GM23338 (cell line): Measurements from ENCODE around the gene ZNF74.

ENCODE experiments used
- CREB1 ChIP-seq: fragments of 250-450 bp; sonication (Bioruptor Pico); IDR thresholded peaks from 2 replicates; pipeline ENCODE4 v1.5.0; 2020; ENCODE audit warnings: low read depth, mild to moderate bottlenecking, moderate library complexity
- EZH2 ChIP-seq: fragments of 200-600 bp; sonication (generic); IDR thresholded peaks from one replicate; pipeline ENCODE4 v1.8.0; 2017; ENCODE audit warnings: antibody characterized with exemption, mild to moderate bottlenecking, low read depth; ENCODE audit not compliant: unreplicated experiment
- EZH2phosphoT487 ChIP-seq: fragments of 200-600 bp; sonication (generic); IDR thresholded peaks from one replicate; pipeline ENCODE4 v1.8.1; 2018; ENCODE audit warnings: antibody characterized with exemption; ENCODE audit not compliant: unreplicated experiment
- JUNB ChIP-seq: IDR thresholded peaks from one replicate; pipeline ENCODE4 v1.6.1; 2016; ENCODE audit warnings: antibody characterized with exemption; ENCODE audit not compliant: unreplicated experiment
- NANOG ChIP-seq: IDR thresholded peaks from 2 replicates; pipeline ENCODE4 v1.6.1; 2016; ENCODE audit warnings: antibody characterized with exemption, borderline replicate concordance
- POLR2AphosphoS5 ChIP-seq: IDR thresholded peaks from 2 replicates; pipeline ENCODE4 v1.6.1; 2016; ENCODE audit warnings: antibody characterized with exemption, low read depth
- ZNF331 ChIP-seq: fragments of 250-450 bp; sonication (Bioruptor Pico); IDR thresholded peaks from 2 replicates; pipeline ENCODE4 v1.5.0; 2020; ENCODE audit warnings: low read depth, mild to moderate bottlenecking, moderate library complexity
- TF ChIP-seq, protein P1 (sequence below), 2 experiments: fragments of 200-600 bp in 1 of 2; sonication (generic) in 1 of 2; conservative IDR thresholded peaks; 2 replicates each; pipeline versions ENCODE4 v1.5.1 to v1.6.1; 2016 to 2017; ENCODE audit warnings: antibody characterized with exemption in 2 of 2, low read depth in 2 of 2, mild to moderate bottlenecking in 2 of 2, moderate library complexity in 1 of 2
- TF ChIP-seq, protein P2 (sequence below): IDR thresholded peaks from one replicate; pipeline ENCODE4 v1.6.1; 2018; ENCODE audit warnings: antibody characterized with exemption; ENCODE audit not compliant: unreplicated experiment
- TF ChIP-seq, protein P3 (sequence below): IDR thresholded peaks from 2 replicates; pipeline ENCODE4 v1.6.1; 2016; ENCODE audit warnings: antibody characterized with exemption
- TF ChIP-seq, protein P4 (sequence below): fragments of 250-450 bp; sonication (Bioruptor Pico); IDR thresholded peaks from 2 replicates; pipeline ENCODE4 v1.5.0; 2020; ENCODE audit warnings: mild to moderate bottlenecking, moderate library complexity

DNA sequence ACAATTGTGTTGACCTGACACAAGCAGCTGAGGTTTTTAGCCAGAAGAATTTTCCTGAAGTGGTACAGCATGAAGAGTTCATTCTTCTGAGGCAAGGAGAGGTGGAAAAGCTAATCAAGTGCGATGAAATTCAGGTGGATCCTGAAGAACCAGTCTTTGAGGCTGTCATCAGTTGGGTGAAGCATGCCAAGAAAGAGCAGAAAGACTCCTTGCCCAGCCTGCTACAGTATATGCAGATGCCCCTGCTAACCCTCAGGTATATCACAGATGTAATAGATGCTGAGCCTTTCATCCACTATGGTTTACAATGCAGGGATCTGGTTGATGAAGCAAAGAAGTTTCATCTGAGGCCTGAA lies 56.6 kb downstream of the ZNF74 start:
- TF ChIP-seq CREB1 (CRISPR knock-in tag) (no peak), EZH2phosphoT487 (no peak), EZH2 (no peak), JUNB (no peak), POLR2AphosphoS5 (no peak), NANOG (no peak), ZNF331 (CRISPR knock-in tag) (no peak)
- TF ChIP-seq, protein P1, sequence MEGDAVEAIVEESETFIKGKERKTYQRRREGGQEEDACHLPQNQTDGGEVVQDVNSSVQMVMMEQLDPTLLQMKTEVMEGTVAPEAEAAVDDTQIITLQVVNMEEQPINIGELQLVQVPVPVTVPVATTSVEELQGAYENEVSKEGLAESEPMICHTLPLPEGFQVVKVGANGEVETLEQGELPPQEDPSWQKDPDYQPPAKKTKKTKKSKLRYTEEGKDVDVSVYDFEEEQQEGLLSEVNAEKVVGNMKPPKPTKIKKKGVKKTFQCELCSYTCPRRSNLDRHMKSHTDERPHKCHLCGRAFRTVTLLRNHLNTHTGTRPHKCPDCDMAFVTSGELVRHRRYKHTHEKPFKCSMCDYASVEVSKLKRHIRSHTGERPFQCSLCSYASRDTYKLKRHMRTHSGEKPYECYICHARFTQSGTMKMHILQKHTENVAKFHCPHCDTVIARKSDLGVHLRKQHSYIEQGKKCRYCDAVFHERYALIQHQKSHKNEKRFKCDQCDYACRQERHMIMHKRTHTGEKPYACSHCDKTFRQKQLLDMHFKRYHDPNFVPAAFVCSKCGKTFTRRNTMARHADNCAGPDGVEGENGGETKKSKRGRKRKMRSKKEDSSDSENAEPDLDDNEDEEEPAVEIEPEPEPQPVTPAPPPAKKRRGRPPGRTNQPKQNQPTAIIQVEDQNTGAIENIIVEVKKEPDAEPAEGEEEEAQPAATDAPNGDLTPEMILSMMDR (conservative IDR thresholded peaks at IDR 0.05; ENCODE audit: low read depth in 2 of 2), result no peak
- TF ChIP-seq, protein P2, sequence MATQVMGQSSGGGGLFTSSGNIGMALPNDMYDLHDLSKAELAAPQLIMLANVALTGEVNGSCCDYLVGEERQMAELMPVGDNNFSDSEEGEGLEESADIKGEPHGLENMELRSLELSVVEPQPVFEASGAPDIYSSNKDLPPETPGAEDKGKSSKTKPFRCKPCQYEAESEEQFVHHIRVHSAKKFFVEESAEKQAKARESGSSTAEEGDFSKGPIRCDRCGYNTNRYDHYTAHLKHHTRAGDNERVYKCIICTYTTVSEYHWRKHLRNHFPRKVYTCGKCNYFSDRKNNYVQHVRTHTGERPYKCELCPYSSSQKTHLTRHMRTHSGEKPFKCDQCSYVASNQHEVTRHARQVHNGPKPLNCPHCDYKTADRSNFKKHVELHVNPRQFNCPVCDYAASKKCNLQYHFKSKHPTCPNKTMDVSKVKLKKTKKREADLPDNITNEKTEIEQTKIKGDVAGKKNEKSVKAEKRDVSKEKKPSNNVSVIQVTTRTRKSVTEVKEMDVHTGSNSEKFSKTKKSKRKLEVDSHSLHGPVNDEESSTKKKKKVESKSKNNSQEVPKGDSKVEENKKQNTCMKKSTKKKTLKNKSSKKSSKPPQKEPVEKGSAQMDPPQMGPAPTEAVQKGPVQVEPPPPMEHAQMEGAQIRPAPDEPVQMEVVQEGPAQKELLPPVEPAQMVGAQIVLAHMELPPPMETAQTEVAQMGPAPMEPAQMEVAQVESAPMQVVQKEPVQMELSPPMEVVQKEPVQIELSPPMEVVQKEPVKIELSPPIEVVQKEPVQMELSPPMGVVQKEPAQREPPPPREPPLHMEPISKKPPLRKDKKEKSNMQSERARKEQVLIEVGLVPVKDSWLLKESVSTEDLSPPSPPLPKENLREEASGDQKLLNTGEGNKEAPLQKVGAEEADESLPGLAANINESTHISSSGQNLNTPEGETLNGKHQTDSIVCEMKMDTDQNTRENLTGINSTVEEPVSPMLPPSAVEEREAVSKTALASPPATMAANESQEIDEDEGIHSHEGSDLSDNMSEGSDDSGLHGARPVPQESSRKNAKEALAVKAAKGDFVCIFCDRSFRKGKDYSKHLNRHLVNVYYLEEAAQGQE, result no peak
- TF ChIP-seq, protein P3, sequence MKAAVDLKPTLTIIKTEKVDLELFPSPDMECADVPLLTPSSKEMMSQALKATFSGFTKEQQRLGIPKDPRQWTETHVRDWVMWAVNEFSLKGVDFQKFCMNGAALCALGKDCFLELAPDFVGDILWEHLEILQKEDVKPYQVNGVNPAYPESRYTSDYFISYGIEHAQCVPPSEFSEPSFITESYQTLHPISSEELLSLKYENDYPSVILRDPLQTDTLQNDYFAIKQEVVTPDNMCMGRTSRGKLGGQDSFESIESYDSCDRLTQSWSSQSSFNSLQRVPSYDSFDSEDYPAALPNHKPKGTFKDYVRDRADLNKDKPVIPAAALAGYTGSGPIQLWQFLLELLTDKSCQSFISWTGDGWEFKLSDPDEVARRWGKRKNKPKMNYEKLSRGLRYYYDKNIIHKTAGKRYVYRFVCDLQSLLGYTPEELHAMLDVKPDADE, result no peak
- TF ChIP-seq, protein P4, sequence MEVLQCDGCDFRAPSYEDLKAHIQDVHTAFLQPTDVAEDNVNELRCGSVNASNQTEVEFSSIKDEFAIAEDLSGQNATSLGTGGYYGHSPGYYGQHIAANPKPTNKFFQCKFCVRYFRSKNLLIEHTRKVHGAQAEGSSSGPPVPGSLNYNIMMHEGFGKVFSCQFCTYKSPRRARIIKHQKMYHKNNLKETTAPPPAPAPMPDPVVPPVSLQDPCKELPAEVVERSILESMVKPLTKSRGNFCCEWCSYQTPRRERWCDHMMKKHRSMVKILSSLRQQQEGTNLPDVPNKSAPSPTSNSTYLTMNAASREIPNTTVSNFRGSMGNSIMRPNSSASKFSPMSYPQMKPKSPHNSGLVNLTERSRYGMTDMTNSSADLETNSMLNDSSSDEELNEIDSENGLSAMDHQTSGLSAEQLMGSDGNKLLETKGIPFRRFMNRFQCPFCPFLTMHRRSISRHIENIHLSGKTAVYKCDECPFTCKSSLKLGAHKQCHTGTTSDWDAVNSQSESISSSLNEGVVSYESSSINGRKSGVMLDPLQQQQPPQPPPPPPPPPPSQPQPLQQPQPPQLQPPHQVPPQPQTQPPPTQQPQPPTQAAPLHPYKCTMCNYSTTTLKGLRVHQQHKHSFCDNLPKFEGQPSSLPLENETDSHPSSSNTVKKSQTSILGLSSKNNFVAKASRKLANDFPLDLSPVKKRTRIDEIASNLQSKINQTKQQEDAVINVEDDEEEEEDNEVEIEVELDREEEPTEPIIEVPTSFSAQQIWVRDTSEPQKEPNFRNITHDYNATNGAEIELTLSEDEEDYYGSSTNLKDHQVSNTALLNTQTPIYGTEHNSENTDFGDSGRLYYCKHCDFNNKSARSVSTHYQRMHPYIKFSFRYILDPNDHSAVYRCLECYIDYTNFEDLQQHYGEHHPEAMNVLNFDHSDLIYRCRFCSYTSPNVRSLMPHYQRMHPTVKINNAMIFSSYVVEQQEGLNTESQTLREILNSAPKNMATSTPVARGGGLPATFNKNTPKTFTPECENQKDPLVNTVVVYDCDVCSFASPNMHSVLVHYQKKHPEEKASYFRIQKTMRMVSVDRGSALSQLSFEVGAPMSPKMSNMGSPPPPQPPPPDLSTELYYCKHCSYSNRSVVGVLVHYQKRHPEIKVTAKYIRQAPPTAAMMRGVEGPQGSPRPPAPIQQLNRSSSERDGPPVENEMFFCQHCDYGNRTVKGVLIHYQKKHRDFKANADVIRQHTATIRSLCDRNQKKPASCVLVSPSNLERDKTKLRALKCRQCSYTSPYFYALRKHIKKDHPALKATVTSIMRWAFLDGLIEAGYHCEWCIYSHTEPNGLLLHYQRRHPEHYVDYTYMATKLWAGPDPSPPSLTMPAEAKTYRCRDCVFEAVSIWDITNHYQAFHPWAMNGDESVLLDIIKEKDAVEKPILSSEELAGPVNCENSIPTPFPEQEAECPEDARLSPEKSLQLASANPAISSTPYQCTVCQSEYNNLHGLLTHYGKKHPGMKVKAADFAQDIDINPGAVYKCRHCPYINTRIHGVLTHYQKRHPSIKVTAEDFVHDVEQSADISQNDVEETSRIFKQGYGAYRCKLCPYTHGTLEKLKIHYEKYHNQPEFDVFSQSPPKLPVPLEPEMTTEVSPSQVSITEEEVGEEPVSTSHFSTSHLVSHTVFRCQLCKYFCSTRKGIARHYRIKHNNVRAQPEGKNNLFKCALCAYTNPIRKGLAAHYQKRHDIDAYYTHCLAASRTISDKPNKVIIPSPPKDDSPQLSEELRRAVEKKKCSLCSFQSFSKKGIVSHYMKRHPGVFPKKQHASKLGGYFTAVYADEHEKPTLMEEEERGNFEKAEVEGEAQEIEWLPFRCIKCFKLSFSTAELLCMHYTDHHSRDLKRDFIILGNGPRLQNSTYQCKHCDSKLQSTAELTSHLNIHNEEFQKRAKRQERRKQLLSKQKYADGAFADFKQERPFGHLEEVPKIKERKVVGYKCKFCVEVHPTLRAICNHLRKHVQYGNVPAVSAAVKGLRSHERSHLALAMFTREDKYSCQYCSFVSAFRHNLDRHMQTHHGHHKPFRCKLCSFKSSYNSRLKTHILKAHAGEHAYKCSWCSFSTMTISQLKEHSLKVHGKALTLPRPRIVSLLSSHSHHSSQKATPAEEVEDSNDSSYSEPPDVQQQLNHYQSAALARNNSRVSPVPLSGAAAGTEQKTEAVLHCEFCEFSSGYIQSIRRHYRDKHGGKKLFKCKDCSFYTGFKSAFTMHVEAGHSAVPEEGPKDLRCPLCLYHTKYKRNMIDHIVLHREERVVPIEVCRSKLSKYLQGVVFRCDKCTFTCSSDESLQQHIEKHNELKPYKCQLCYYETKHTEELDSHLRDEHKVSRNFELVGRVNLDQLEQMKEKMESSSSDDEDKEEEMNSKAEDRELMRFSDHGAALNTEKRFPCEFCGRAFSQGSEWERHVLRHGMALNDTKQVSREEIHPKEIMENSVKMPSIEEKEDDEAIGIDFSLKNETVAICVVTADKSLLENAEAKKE, result no peak
